Peyer's patch (tissue), 4 donors: ENCODE measurements around the gene TMEM14A. TPM values are rescaled to one million over a fixed set of nuclear protein-coding genes. Genes with fewer than 3 reads are reported as not detected.
"Not testable (repeated sequence)": the region's sequence is repeated elsewhere in the genome, so short reads cannot be mapped to it uniquely, and the experiment has no call there.

Experiments used
- DNase-seq, 3 donors: peaks; one replicate each; pipeline ENCODE4 v3.0.0-alpha.2; 2017 to 2019
- H3K27ac ChIP-seq, 4 donors: fragments of 200-600 bp; sonication (generic); one replicate each; pipeline ENCODE4 v1.5.1; 2016 to 2019
- H3K27me3 ChIP-seq, 2 donors: fragments of 200-600 bp; sonication (generic); one replicate each; pipeline ENCODE4 v1.5.1; 2019
- H3K36me3 ChIP-seq, 3 donors: fragments of 200-600 bp; sonication (generic); one replicate each; pipeline ENCODE4 v1.5.1; 2016 to 2019
- H3K4me1 ChIP-seq, 4 donors: fragments of 200-600 bp; sonication (generic); one replicate each; pipeline ENCODE4 v1.5.1; 2016 to 2019
- H3K4me3 ChIP-seq, 4 donors: fragments of 200-600 bp; sonication (generic); 1 replicate in 3 of 4; 2 replicates in 1 of 4; pipeline ENCODE4 v1.5.1; 2016 to 2019; ENCODE audit warnings: mild to moderate bottlenecking in 1 of 4
- H3K9me3 ChIP-seq, 4 donors: fragments of 200-600 bp; sonication (generic); one replicate each; pipeline ENCODE4 v1.5.1; 2016 to 2019; ENCODE audit warnings: mild to moderate bottlenecking in 1 of 4
- POLR2A ChIP-seq, 2 donors: fragments of 450-650 bp; IDR thresholded peaks; one replicate each; pipeline ENCODE4 v1.5.1; 2017; ENCODE audit warnings: antibody characterized with exemption in 2 of 2, mild to moderate bottlenecking in 2 of 2, moderate library complexity in 2 of 2
- total RNA-seq, 4 donors: library from RNA; depleted of rRNA; stranded (reverse); fragments of >200 nt; gene quantifications; one replicate each; pipeline ENCODE4 v1.1.0, GENCODE V29; 2016
- TF ChIP-seq, protein P1 (sequence below), 6 experiments: fragments of 450-650 bp in 4 of 6; fragments of 200-600 bp in 2 of 6; sonication (generic) in 1 of 6; IDR thresholded peaks; one replicate each; pipeline ENCODE4 v1.5.1; 2017 to 2019; ENCODE audit warnings: antibody characterized with exemption in 6 of 6, mild to moderate bottlenecking in 3 of 6, moderate library complexity in 1 of 6

Gene TMEM14A
- total RNA-seq, 4 donors from 2014 or later, result 12.4 to 56.0 (median 25.3) TPM

DNA sequence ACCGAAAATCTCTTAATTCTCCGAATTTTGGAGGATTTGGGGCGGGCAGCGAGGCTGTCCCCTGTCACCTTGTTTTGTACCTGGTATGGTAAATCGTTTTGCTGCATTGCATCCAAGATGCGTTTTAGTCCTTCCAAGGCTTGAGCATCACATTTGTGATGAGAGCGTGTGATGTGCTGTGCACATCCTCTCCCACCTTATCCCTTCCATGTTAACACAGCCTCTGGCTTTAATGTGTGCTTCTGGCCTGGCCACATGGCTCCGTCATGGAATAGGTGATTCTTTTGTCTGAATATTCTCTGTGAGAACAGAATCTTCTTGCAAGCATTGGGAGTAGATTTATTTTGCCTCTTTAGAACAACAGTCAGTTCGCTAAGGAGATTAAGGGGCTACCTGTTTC is 763 bp downstream of the TMEM14A start:
- H3K36me3 ChIP-seq, result peaks cover 0 to 4% (median 0%) of the 10 kb centered on the region in 3 donors
- peaks cover 0 to 20% (median 6%) of the 10 kb centered on the region in 4 donors for H3K4me1 ChIP-seq
- H3K4me3 ChIP-seq, result peak overlapping the region; percentile 44 to 70 (median 60)
- H3K27ac ChIP-seq, result no peak overlapping the region
- DNase-seq, result no peak
- H3K9me3 ChIP-seq, result no peaks in the 10 kb centered on the region
- TF ChIP-seq, protein P1, sequence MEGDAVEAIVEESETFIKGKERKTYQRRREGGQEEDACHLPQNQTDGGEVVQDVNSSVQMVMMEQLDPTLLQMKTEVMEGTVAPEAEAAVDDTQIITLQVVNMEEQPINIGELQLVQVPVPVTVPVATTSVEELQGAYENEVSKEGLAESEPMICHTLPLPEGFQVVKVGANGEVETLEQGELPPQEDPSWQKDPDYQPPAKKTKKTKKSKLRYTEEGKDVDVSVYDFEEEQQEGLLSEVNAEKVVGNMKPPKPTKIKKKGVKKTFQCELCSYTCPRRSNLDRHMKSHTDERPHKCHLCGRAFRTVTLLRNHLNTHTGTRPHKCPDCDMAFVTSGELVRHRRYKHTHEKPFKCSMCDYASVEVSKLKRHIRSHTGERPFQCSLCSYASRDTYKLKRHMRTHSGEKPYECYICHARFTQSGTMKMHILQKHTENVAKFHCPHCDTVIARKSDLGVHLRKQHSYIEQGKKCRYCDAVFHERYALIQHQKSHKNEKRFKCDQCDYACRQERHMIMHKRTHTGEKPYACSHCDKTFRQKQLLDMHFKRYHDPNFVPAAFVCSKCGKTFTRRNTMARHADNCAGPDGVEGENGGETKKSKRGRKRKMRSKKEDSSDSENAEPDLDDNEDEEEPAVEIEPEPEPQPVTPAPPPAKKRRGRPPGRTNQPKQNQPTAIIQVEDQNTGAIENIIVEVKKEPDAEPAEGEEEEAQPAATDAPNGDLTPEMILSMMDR (IDR thresholded peaks at IDR 0.05), result no peak
- TF ChIP-seq POLR2A (IDR thresholded peaks at IDR 0.05), result no peak
- H3K27me3 ChIP-seq, result no peaks in the 10 kb centered on the region

DNA sequence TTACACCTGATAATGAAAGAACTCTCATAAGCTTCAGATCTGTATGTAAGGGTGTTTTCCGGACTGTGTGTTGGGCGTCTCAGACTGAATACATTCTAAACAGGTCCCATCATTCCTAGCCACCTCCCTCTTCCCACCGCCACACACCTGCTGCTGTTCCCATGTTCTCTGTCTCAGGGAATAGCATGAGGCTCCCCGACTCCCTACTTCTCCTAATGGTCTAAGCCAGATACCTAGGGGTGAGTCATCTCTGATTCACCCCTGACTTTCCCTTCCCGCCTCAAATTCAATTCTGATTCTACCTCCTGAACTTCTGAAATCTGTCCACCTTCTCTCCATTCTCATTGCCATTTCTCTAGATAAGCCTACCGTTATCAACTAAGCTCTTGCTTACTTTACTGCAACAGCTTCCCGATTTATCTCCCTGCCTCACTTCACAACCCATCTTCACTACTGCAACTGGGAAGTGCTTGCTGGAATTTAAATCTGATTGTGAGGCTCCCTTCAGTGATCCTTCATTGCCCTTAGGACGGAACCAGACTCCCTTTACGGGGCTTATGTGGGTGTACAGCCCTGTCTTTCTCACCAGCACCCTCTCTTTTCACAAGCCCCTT is 1.6 kb downstream of the TMEM14A start:
- H3K4me1 ChIP-seq, result peaks cover 0 to 17% (median 6%) of the 10 kb centered on the region in 4 donors
- H3K4me3 ChIP-seq, result no peak overlapping the region
- no peak for TF ChIP-seq POLR2A (IDR thresholded peaks at IDR 0.05)
- TF ChIP-seq, protein P1 (IDR thresholded peaks at IDR 0.05), result no peak
- DNase-seq, result no peak
- H3K27me3 ChIP-seq, result no peaks in the 10 kb centered on the region
- H3K9me3 ChIP-seq, result no peaks in the 10 kb centered on the region
- no peak overlapping the region for H3K27ac ChIP-seq
- H3K36me3 ChIP-seq, result peaks cover 0 to 12% (median 0%) of the 10 kb centered on the region in 3 donors

DNA sequence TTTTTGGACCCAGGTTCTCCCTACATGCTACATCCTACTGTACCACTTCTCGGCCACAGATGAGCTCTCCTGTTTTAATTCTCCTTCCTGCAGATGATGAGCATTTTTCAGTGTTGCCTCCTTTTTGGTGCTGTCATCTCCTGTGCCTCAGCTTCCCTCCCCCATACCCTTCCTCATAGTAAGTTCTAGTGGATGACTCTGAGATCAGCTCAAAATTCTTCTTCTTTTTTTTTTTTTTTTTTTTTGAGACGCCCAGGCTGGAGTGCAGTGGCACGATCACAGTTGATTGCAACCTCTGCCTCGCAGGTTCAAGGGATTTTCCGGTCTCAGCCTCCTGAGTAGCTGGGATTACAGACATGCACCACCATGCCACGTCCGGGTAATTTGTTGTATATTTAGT is 3.8 kb downstream of the TMEM14A start:
- Histone ChIP-seq H3K27ac (no peak overlapping the region), H3K4me3 (no peak overlapping the region), H3K4me1 (peaks cover 0 to 17% (median 6%) of the 10 kb centered on the region in 4 donors), H3K9me3 (no peaks in the 10 kb centered on the region), H3K27me3 (no peaks in the 10 kb centered on the region), H3K36me3 (peaks cover 0 to 19% (median 0%) of the 10 kb centered on the region in 3 donors)
- no peak for DNase-seq
- TF ChIP-seq, protein P1 (IDR thresholded peaks at IDR 0.05), result no peak
- TF ChIP-seq POLR2A (IDR thresholded peaks at IDR 0.05), result no peak

DNA sequence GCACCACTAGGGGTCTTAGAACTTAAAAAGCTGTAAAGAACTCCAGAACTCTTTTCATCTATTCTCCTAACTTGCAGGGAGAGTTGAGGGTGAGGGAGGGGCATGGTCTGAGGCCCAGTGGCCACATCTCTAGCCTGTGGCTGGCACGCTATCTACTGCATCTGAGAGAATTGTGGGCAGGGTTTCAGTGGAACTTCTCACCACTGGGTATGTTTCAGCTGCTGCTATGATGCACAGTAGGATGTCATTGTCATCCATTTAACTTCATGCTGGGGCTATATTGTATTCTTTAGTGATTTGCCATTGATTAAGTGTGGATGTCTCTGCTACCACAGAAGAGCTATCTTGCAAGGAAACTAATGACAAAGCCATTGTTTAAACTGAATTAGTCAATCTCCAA is 4.5 kb downstream of the TMEM14A start:
- TF ChIP-seq, protein P1 (IDR thresholded peaks at IDR 0.05), result no peak
- no peak for TF ChIP-seq POLR2A (IDR thresholded peaks at IDR 0.05)
- no peak overlapping the region for H3K4me3 ChIP-seq
- H3K36me3 ChIP-seq, result peaks cover 0 to 19% (median 0%) of the 10 kb centered on the region in 3 donors
- H3K27ac ChIP-seq, result no peak overlapping the region
- DNase-seq, result no peak
- no peaks in the 10 kb centered on the region for H3K27me3 ChIP-seq
- no peaks in the 10 kb centered on the region for H3K9me3 ChIP-seq
- peaks cover 0 to 14% (median 5%) of the 10 kb centered on the region in 4 donors for H3K4me1 ChIP-seq

DNA sequence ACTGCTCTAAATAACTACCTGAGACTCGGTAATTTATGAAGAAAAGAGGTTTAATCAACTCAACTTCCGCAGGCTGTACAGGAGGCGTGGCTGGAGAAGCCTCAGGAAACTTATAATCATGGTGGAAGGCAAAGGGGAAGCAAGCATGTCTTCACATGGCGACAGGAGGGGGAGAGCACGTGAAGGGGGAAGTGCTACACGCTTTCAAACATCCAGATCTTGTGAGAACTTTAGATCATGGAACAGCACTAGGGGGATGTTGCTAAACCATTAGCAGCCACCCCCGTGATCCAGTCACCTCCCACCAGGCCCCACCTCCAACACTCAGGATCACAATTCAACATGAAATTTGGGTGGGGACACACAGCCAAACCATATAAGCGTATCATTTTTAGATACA is 5.7 kb downstream of the TMEM14A start:
- not testable (repeated sequence) for H3K27me3 ChIP-seq, H3K27ac ChIP-seq, H3K4me1 ChIP-seq, H3K4me3 ChIP-seq, H3K9me3 ChIP-seq, DNase-seq
- peaks cover 0 to 19% (median 0%) of the 10 kb centered on the region in 3 donors for H3K36me3 ChIP-seq

DNA sequence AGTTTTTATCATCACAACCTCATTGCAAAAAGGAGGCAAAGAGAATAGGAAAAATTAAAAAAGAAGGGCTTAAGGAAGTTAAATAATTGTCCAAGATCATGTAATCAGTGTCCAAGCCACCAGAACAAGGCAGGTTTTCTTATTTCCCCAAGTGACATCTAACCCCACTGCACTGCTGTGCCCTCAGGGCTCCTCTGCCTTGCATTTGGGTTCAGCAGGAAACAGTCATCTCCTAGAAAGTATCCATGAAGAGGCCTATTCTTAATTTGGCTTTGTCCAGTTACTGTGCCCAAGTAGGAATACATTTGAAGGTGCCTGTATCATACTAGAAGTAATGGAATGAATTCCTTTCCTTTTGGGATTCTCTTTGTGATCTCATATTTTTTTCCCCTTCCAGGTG is 10.5 kb downstream of the TMEM14A start:
- H3K36me3 ChIP-seq, result peaks cover 0 to 24% (median 0%) of the 10 kb centered on the region in 3 donors
- TF ChIP-seq POLR2A (IDR thresholded peaks at IDR 0.05), result no peak
- TF ChIP-seq, protein P1 (IDR thresholded peaks at IDR 0.05), result no peak
- no peak overlapping the region for H3K27ac ChIP-seq

More for the DNA sequence above, 10.5 kb downstream of the TMEM14A start:
- no peak for DNase-seq
- H3K9me3 ChIP-seq, result no peaks in the 10 kb centered on the region
- H3K4me3 ChIP-seq, result no peak overlapping the region
- no peaks in the 10 kb centered on the region for H3K4me1 ChIP-seq
- H3K27me3 ChIP-seq, result no peaks in the 10 kb centered on the region
